Endothelial cell of hepatic sinusoid (primary cell): ENCODE results near the gene RSKR.
"Not testable (repeated sequence)": the region's sequence is repeated elsewhere in the genome, so short reads cannot be mapped to it uniquely, and the experiment has no call there.

Experiments used
- in situ Hi-C: cut with HindIII; loops from 2 replicates; pipeline ENCODE4 v1.10.0; 2017; ENCODE audit warnings: low sequenced_read_pairs

The RSKR gene

GRCh38 chr17:28613931-28614381 is at the start of gene RSKR:
TSS of gene RSKR (minus strand) at chr17:28614185. CDS start at chr17:28614161, 24 bp downstream.
- in situ Hi-C loops = no loop called here

GRCh38 chr17:28663723-28664122 is 49.7 kb upstream of the RSKR start:
- in situ Hi-C loops = loop anchor here (10.0 kb wide), 1 partner anchor 61 kb away; the partner anchor contains the start of genes NEK8 and TLCD1

- in situ Hi-C loops = loop anchor here (10.0 kb wide), 1 partner anchor 62 kb away; the partner anchor contains the start of genes NEK8 and TLCD1
Measured at GRCh38 chr17:28662527-28662829, 48.5 kb upstream of the RSKR start.

GRCh38 chr17:28661635-28662526 is 47.9 kb upstream of the RSKR start, which contains the start of the genes SDF2 and SUPT6H:
TSS of gene SDF2 (minus strand) at chr17:28661906. CDS start at chr17:28661876, 30 bp downstream.
TSS of gene SUPT6H (plus strand) at chr17:28662205. CDS start at chr17:28673402, 11,197 bp downstream.
- in situ Hi-C loops = loop anchor here (10.0 kb wide), 1 partner anchor 63 kb away; the partner anchor contains the start of genes NEK8 and TLCD1

- in situ Hi-C loops = not testable (repeated sequence)
Measured at GRCh38 chr17:28659497-28659881, 45.5 kb upstream of the RSKR start.

GRCh38 chr17:28658766-28659496 is 44.9 kb upstream of the RSKR start:
- in situ Hi-C loops = not testable (repeated sequence)

GRCh38 chr17:28658342-28658741 is 44.4 kb upstream of the RSKR start:
- in situ Hi-C loops = not testable (repeated sequence)

- in situ Hi-C loops = no loop called here
Measured at GRCh38 chr17:28657756-28658155, 43.8 kb upstream of the RSKR start.

GRCh38 chr17:28655160-28655559 is 41.2 kb upstream of the RSKR start:
- in situ Hi-C loops = no loop called here

- in situ Hi-C loops = no loop called here
Measured at GRCh38 chr17:28648698-28649097, 34.7 kb upstream of the RSKR start.

GRCh38 chr17:28646039-28646754 is 32.2 kb upstream of the RSKR start:
- in situ Hi-C loops = no loop called here

GRCh38 chr17:28645576-28645939 is 31.6 kb upstream of the RSKR start:
- in situ Hi-C loops = no loop called here

GRCh38 chr17:28644787-28645575 is 31.0 kb upstream of the RSKR start, which contains the start of gene BLTP2:
TSS of gene BLTP2 (minus strand) at chr17:28645158. CDS start at chr17:28645056, 102 bp downstream.
- in situ Hi-C loops = no loop called here

GRCh38 chr17:28643983-28644786 is 30.2 kb upstream of the RSKR start:
- in situ Hi-C loops = no loop called here

GRCh38 chr17:28641579-28641978 is 27.6 kb upstream of the RSKR start:
- in situ Hi-C loops = no loop called here

- in situ Hi-C loops = no loop called here
Measured at GRCh38 chr17:28635506-28635905, 21.5 kb upstream of the RSKR start.

GRCh38 chr17:28634206-28634865 is 20.4 kb upstream of the RSKR start:
- in situ Hi-C loops = no loop called here

GRCh38 chr17:28626818-28627217 is 12.8 kb upstream of the RSKR start:
- in situ Hi-C loops = loop anchor here (5.0 kb wide), 1 partner anchor 45 kb away; no protein-coding TSS in a partner anchor

GRCh38 chr17:28624148-28624547 is 10.2 kb upstream of the RSKR start:
- in situ Hi-C loops = no loop called here
